Activated naive CD4-positive, alpha-beta T cell treated with anti-CD3 and anti-CD28 coated beads, Interleukin-2, amount 50 U/mL, for 24 hours (primary cell): ENCODE data around the gene HOXD12.

Source experiments
- H3K27ac Mint-ChIP-seq: one replicate; pipeline ENCODE4 v1.8.0; 2021; ENCODE audit warnings: mild to moderate bottlenecking, mixed read lengths
- H3K27me3 Mint-ChIP-seq: one replicate; pipeline ENCODE4 v1.8.0; 2021; ENCODE audit warnings: mixed read lengths
- H3K36me3 Mint-ChIP-seq: one replicate; pipeline ENCODE4 v1.8.0; 2021; ENCODE audit warnings: mixed read lengths
- H3K4me1 Mint-ChIP-seq: one replicate; pipeline ENCODE4 v1.8.0; 2021; ENCODE audit warnings: mixed read lengths
- H3K4me3 Mint-ChIP-seq: one replicate; pipeline ENCODE4 v1.8.0; 2021; ENCODE audit warnings: mild to moderate bottlenecking, mixed read lengths
- H3K9me3 Mint-ChIP-seq: one replicate; pipeline ENCODE4 v1.8.0; 2021; ENCODE audit warnings: mixed read lengths

HOXD12 gene, protein sequence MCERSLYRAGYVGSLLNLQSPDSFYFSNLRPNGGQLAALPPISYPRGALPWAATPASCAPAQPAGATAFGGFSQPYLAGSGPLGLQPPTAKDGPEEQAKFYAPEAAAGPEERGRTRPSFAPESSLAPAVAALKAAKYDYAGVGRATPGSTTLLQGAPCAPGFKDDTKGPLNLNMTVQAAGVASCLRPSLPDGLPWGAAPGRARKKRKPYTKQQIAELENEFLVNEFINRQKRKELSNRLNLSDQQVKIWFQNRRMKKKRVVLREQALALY

DNA sequence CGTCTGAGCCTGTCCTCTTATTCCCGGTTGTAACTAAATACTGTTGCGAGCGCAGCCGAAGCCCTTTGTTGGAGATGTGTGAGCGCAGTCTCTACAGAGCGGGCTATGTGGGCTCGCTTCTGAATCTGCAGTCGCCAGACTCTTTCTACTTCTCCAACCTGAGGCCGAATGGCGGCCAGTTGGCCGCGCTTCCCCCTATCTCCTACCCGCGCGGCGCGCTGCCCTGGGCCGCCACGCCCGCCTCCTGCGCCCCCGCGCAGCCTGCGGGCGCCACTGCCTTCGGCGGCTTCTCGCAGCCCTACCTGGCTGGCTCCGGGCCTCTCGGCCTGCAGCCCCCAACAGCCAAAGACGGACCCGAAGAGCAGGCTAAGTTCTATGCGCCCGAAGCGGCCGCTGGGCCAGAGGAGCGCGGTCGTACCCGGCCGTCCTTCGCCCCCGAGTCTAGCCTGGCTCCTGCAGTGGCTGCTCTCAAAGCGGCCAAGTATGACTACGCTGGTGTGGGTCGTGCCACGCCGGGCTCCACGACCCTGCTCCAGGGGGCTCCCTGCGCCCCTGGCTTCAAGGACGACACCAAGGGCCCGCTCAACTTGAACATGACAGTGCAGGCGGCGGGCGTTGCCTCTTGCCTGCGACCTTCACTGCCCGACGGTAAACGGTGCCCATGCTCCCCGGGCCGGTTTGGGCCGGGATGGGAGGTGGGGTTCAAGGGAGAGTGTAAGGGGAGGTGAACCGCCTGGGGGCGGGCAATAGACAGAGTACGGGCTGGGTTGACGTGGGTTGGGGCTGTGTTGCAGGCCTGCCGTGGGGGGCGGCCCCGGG is at the start of gene HOXD12:
Gene HOXD12, plus strand, starts transcription at position 68 of the 819 bp plus-strand sequence. Its CDS starts 7 bp downstream, at position 75.
- Mint-ChIP-seq H3K36me3 (no peaks in the 10 kb centered on the region), H3K27ac (no peak within 1 kb of the TSS), H3K4me3 (no peak within 1 kb of the TSS), H3K27me3 (peaks cover 69% of the 10 kb centered on the region), H3K4me1 (peaks cover 22% of the 10 kb centered on the region), H3K9me3 (no peaks in the 10 kb centered on the region)

DNA sequence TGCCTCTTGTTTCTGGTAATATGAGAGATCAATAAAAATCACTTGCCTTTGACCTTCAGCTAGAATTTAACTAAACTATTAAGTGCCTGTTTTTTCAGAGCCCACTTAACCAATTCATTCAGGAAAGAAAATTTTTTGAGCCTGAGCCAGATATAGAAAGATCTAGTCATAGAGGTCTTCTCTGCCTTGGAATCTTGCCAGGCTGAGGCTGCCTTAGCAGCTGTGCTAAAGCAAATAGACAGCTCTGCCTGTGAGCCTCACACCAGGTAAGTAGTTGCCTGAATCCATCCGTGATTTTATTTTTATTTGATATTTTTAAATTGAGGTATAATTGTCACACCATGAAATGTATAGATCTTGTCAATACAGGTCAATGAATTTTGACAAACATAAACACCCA is 43.2 kb upstream of the HOXD12 start:
- H3K36me3 Mint-ChIP-seq, result no peaks in the 10 kb centered on the region
- peaks cover 33% of the 10 kb centered on the region for H3K27me3 Mint-ChIP-seq
- no peak overlapping the region for H3K4me3 Mint-ChIP-seq
- H3K4me1 Mint-ChIP-seq, result no peaks in the 10 kb centered on the region
- no peaks in the 10 kb centered on the region for H3K9me3 Mint-ChIP-seq
- no peak overlapping the region for H3K27ac Mint-ChIP-seq

DNA sequence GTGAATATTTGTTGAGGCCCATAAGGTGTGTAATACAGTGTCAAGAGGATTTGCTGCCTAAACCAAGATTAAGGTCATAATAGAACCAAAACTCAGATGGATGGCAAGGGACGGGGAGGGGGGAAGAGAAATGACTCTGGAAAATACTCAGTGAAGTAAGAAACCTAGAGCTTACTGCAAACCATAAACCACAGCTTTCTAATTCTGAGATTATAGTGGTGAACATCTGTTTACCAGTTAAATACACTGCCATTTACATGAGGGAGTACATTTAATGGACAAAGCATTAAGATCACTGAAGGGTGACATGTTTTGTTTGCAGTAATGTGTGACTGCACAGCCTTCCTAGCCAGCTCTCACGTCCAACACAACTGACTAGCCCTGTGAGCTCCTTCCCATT is 35.6 kb upstream of the HOXD12 start:
- no peaks in the 10 kb centered on the region for H3K36me3 Mint-ChIP-seq

DNA sequence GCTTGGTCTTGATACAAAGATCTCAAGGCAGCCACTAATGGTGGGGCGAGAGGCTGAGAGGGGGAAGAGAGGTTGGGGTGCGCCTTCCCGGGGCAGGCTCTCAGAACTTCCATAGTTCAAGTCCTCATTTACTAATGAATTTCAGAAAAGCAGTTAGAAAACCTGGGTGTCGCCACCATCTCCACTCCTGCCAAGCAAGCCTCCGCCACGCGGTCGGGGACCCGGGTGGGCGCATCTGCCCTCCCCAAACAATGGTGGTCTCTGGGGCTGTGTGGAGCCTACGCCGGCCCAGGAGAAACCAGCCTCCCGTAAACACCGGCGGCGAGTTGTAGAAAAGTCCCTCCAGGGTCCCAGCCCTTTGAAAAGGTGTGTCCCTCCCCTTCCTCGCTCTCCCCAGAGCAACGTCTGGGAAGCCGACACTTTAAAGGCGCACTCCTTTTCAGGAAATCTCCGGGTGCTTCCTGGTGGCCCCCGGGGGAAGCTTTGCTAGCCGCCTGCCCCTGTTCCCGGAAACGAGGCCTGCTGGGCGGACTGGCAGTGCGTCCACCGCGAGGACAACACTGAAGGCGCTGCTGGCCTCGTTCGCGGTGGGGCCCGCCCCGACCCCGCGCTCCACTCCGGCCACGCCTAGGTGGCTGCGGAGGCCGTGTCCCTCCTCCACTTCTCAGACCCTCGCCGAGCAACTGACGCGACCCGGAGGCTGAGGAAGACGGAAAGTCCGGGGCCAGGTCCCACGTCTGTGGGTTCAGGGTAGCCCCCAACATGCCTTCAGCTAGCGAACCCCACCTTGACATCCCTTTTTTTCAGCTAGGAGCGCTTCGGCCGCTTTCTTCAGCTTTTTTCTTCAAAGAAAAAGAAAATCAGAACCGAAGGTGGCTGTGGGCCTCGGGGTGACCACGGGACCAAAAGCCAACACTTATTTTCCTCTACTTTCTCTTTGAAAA is 32.7 kb upstream of the HOXD12 start:
- Mint-ChIP-seq H3K4me3 (no peak overlapping the region), H3K27ac (no peak overlapping the region), H3K36me3 (no peaks in the 10 kb centered on the region), H3K4me1 (no peaks in the 10 kb centered on the region), H3K9me3 (no peaks in the 10 kb centered on the region), H3K27me3 (peaks cover 59% of the 10 kb centered on the region)

More for the DNA sequence above, 35.6 kb upstream of the HOXD12 start:
- Mint-ChIP-seq H3K27ac (no peak overlapping the region), H3K27me3 (peaks cover 48% of the 10 kb centered on the region), H3K9me3 (no peaks in the 10 kb centered on the region), H3K4me1 (no peaks in the 10 kb centered on the region), H3K4me3 (no peak overlapping the region)

DNA sequence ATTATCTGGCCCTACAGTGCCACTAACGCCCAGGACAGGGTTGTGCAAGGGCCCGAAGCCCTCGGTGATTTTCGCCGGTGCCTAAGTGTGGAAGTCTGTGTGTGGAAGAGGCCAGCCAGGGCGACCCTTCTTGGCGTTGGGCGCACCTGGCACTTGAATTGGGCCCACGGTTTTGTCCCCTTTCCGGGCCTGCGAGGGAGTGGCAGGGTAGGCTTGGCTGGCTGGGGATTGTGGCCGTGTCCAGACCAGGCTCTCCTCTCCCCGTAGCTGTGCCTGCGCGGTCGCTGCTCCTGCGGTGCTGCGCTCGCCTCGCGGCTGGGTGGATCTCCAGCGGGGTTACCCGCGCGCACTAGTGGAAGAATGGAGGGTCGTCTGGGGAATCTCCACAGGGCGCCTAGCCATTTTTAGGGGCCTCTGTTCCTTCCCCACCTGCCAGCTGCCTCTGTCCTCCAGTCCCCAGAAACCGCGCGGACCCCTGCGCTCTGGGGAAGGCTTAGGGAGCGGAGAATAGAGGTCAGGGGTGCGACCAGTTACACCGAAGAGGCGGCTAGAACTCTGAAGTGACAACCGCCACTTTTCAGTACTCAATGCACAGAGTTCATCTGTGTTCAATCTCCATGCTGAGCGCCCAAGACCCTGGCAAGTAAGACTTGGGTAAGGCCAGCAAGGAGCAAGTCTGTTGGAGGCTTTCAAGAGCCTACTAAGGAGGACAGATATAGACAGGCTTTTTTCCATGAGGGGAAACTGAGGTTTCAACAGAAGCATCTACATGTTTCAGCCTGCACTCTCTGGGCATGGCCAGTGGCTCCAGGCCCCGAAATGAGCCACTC is 31.8 kb upstream of the HOXD12 start:
- Mint-ChIP-seq H3K27me3 (peaks cover 58% of the 10 kb centered on the region), H3K27ac (no peak overlapping the region), H3K4me3 (no peak overlapping the region), H3K36me3 (no peaks in the 10 kb centered on the region), H3K9me3 (no peaks in the 10 kb centered on the region), H3K4me1 (no peaks in the 10 kb centered on the region)

DNA sequence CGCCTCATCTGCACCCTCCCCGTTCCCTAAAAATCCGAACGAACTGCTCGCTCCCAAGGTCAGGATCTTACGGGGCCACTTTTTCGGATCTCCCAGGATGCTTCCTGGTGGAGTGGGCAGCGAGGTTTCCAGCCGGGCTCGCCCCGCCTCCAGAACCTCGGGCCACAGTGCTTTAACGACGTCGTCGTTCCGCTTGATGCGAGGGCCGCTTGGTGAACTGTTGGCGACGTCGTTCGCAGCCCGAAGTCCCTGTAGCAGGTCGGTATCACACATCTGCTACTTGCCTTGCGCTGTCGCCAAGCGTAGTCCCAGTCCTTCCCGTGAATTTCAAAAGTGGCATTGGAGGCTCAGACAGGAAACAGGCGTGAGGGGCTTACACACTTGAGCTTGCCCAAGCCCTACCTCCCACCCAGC is 31.2 kb upstream of the HOXD12 start:
- no peaks in the 10 kb centered on the region for H3K36me3 Mint-ChIP-seq
- H3K27ac Mint-ChIP-seq, result no peak overlapping the region
- no peak overlapping the region for H3K4me3 Mint-ChIP-seq
- no peaks in the 10 kb centered on the region for H3K9me3 Mint-ChIP-seq
- H3K27me3 Mint-ChIP-seq, result peaks cover 62% of the 10 kb centered on the region
- H3K4me1 Mint-ChIP-seq, result no peaks in the 10 kb centered on the region

DNA sequence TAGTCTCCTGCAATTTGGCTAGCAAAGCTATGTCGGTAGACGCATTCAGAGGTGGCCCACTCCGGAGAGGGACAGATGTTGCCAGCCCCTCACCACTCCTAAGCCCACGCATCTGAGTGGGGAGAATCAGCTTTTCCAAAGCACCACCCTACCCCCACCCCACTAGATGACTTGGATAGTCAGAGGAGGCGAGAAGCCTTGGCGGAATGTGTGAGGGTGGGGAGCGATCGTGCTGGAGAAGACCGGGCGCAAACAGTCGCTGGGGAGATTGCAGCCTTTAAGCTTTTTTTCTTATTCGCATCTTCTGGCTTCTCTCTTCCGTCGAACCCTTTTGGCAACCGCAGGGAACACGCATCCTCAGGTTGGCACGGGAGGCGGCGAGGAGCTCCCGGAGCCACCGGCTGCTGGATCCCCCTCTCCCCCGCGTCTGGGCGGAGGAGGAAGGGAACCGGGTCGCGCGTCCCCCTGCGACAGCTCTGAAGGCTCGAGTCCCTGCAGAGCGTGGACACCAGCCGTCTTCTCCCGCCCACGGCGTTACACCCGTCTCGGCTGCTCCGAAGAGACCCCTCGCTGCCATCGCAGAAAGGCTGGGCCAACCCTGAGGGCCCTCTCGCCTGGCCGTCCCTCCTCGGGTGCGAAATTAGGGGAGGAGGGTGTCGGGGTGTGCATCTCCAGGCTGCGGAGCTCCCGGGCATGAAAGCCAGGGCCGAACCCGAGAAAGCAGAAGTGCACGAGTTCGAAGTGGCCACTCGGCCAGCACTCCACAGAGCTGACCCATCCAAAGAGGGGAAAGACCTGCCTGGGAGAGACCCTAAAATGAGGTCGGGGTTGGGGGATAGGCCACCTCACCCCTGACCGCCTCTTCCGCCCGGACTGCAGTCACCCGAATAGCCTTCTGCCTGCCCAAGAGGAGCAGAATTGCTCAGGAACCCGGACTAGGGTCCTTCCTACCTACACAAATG is 28.0 kb upstream of the HOXD12 start:
- Mint-ChIP-seq H3K36me3 (peaks cover 1% of the 10 kb centered on the region), H3K9me3 (peaks cover 11% of the 10 kb centered on the region), H3K27ac (no peak overlapping the region), H3K4me3 (no peak overlapping the region), H3K4me1 (no peaks in the 10 kb centered on the region), H3K27me3 (peaks cover 63% of the 10 kb centered on the region)

DNA sequence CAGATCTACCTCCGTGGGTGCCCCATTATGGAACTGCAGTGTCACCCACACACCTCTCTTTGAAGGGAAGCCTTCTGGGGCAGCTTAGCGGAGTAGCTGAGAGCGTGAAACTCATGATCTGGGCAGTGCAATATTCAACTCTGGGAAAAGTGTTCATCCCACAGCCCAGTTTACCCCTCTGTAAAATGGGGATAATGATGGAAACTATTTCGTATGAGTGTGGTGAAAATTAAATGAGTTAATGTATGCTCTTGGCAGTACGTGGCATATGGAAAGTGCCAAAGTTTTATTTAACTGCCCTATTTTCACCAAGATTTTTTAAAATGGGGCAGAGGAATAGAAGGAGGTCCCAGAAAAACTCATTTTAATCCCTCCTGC is 27.3 kb upstream of the HOXD12 start:
- Mint-ChIP-seq H3K27me3 (peaks cover 67% of the 10 kb centered on the region), H3K4me1 (no peaks in the 10 kb centered on the region), H3K4me3 (no peak overlapping the region), H3K36me3 (peaks cover 1% of the 10 kb centered on the region), H3K9me3 (peaks cover 13% of the 10 kb centered on the region), H3K27ac (no peak overlapping the region)

DNA sequence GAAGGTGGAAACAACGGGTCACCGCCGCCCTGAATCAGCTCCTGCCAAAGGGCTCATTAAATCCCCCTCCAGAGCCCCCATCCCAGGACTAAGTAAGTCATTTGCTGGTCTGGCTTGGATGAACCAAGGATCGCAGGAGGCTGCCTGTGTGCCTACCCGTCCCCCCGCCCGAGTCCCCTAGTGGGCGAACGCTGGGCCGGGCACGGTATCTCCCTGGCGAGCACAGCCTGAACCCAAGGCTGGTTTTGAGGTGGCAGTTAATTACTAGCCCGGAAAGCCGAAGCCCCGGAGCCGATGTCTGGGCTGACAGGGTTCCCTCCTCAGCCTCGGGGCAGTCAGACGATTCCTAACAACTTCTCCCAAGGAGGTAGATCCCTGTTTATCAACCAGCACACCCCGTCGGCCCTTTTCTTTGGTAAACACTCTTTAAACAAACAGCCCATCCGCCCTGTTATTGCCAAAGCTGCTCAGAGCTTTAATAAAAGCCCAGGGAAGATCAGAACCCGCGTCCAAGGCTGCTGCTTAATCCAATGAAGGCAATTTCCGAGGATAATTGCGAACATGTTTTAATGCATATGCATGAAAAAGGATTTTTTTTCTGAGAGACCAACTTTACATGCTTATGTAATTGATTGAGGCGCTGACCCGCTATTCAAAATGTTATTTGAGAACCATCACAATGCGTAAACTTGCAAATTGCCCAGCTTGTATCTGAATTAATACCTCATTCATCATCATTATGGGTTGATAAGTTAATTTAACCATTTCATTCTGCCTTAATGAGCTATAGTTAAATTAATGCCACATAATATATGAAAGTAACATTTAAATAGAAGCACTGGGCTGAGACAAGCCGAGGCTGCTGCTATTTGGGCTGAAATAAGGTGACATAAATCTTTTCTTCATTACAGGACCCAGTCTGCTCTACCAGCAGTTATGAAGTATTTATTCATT is 26.4 kb upstream of the HOXD12 start:
- Mint-ChIP-seq H3K9me3 (peaks cover 14% of the 10 kb centered on the region), H3K4me1 (no peaks in the 10 kb centered on the region), H3K27ac (no peak overlapping the region), H3K4me3 (no peak overlapping the region), H3K27me3 (peaks cover 67% of the 10 kb centered on the region), H3K36me3 (peaks cover 2% of the 10 kb centered on the region)

DNA sequence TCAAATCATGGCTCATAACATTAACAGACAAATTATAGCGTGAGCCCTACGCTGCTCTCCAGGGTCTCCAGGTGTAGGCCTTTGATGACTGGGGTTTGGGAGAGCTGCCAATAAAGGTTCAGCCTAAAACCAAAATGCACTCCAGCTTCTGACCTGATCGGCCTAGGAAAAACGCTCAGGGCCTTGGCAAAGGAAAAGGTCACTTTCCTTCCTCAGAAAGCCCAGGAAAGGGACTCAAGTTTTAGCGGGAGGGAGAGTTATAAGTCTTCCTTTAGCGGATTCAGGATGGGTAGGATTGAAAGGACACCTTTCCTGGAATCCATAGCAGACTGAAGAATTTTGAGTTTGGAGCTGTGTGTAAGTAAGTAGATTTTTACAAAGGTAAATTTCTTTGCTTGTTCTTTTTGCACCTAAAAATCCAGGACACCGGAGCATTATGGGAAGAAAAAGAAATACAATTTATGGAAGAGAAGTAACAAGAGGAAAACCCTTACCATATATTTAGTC is 24.6 kb upstream of the HOXD12 start:
- peaks cover 6% of the 10 kb centered on the region for H3K4me1 Mint-ChIP-seq
- no peak overlapping the region for H3K4me3 Mint-ChIP-seq
- H3K27ac Mint-ChIP-seq, result no peak overlapping the region
- H3K36me3 Mint-ChIP-seq, result peaks cover 13% of the 10 kb centered on the region
- H3K9me3 Mint-ChIP-seq, result peaks cover 18% of the 10 kb centered on the region
- peaks cover 69% of the 10 kb centered on the region for H3K27me3 Mint-ChIP-seq

DNA sequence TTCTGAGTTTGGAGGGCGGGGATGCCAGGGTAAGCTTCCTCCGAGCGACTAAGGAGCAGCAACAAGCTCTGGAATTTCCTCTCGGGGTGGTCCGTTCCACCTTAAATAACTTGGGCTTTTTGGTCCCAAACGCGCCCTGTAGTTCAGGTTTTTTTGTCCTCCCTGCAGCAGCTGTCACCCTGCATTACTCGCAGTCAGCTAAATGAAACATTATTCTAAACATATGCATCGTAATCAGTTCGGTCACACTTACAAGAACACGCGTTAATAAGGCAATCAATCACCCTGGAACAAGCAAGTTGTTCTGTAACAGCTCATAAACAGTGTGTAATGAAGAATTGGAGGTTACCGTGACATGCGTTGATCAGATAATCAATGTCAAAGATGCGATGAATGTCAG is 24.1 kb upstream of the HOXD12 start:
- H3K4me1 Mint-ChIP-seq, result peaks cover 6% of the 10 kb centered on the region
- H3K9me3 Mint-ChIP-seq, result peaks cover 18% of the 10 kb centered on the region
- no peak overlapping the region for H3K4me3 Mint-ChIP-seq
- no peak overlapping the region for H3K27ac Mint-ChIP-seq
- H3K36me3 Mint-ChIP-seq, result peaks cover 13% of the 10 kb centered on the region
- peaks cover 64% of the 10 kb centered on the region for H3K27me3 Mint-ChIP-seq

DNA sequence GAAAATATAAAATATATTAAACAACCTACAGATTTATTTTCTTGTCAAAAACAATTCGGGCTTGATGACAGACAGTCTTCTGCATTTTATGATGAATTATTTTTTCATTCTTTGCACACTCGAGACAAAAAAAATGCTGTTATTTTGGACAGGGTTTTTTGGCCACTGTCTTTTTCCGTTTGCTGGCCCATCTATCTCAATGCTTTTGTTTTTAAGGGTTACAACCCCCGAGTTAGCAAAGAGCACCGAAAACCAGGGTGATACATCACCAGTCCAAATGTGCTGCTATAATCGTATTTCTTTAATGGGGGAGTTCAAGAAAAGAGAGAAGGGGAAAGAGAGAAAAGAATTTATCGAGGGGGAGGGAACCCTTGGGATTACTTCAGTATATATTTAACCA is 23.5 kb upstream of the HOXD12 start:
- Mint-ChIP-seq H3K36me3 (peaks cover 15% of the 10 kb centered on the region), H3K27ac (no peak overlapping the region)

DNA sequence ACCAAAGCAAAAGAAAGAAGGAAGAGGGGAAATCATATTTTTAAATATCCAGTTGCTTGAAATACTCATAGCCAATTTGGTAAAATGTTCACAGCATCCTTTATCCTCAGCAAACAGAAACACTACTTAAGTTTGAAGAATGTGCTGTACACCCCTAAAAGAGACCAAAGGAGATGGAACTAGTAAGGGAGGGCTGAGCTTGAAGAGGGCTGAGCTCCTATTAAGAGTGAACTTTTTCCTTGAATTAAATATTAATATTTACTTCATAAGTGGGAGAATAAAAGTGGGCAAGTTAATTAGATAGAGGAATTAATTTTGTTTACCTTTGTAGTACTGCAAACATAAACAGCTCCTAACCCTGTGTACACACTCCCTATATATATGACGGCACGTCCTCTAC is 22.8 kb upstream of the HOXD12 start:
- Mint-ChIP-seq H3K27me3 (peaks cover 66% of the 10 kb centered on the region), H3K36me3 (peaks cover 16% of the 10 kb centered on the region), H3K27ac (no peak overlapping the region), H3K4me1 (peaks cover 6% of the 10 kb centered on the region), H3K9me3 (peaks cover 18% of the 10 kb centered on the region), H3K4me3 (no peak overlapping the region)

More for the DNA sequence above, 23.5 kb upstream of the HOXD12 start:
- Mint-ChIP-seq H3K9me3 (peaks cover 18% of the 10 kb centered on the region), H3K4me3 (no peak overlapping the region), H3K27me3 (peaks cover 64% of the 10 kb centered on the region), H3K4me1 (peaks cover 6% of the 10 kb centered on the region)
